Left renal pelvis (tissue), 4 donors: ENCODE results near the gene RAMACL. TPM values are rescaled to one million over a fixed set of nuclear protein-coding genes. Genes with fewer than 3 reads are reported as not detected.
"Not testable (repeated sequence)": the region's sequence is repeated elsewhere in the genome, so short reads cannot be mapped to it uniquely, and the experiment has no call there.

Source experiments
- DNase-seq, 4 donors: peaks; one replicate each; pipeline ENCODE4 v3.0.0-alpha.2; 2013; ENCODE audit warnings: low read depth in 4 of 4, low spot score in 3 of 4
- polyA plus RNA-seq, 4 donors: library from polyadenylated mRNA; unstranded; fragments of 120-200 nt; gene quantifications; one replicate each; pipeline ENCODE4 v1.2.1, GENCODE V29; 2013; ENCODE audit not compliant: insufficient read length in 4 of 4

RAMACL gene
- polyA plus RNA-seq, 4 donors: 0.20 to 2.0 (median 0.29) TPM

- no peak for DNase-seq
Measured at GRCh38 chr6:166539543-166539942, 46.9 kb downstream of the RAMACL start.

- DNase-seq: not testable (repeated sequence)
Measured at GRCh38 chr6:166539011-166539385, 47.5 kb downstream of the RAMACL start.

GRCh38 chr6:166538297-166539010 lies 48.0 kb downstream of the RAMACL start:
- DNase-seq: no peak

GRCh38 chr6:166534658-166535406 lies 51.6 kb downstream of the RAMACL start:
- no peak for DNase-seq

- DNase-seq: no peak
Measured at GRCh38 chr6:166533205-166533824, 53.2 kb downstream of the RAMACL start.

Other genes starting within 250 kb of the RAMACL start
- gene SFT2D1, start 244.1 kb downstream of the RAMACL start, polyA plus RNA-seq: 10 to 100 TPM; 51.8 to 79.2 (median 69.3) TPM
- 10 to 100 TPM; 47.3 to 95.0 (median 80.2) TPM for gene MPC1, start 203.7 kb downstream of the RAMACL start, polyA plus RNA-seq
- gene RPS6KA2, start 40.6 kb upstream of the RAMACL start, polyA plus RNA-seq: 10 to 100 TPM; 25.3 to 34.5 (median 30.2) TPM